NCI-H524 treated with DMSO at 0.1 percent for 48 hours (cell line): ENCODE results near the gene PHF13.

ENCODE experiments used
- DNase-seq: peaks from one replicate; lab custom pipeline; 2025; lab: John Stamatoyannopoulos, UW

The PHF13 gene

DNA sequence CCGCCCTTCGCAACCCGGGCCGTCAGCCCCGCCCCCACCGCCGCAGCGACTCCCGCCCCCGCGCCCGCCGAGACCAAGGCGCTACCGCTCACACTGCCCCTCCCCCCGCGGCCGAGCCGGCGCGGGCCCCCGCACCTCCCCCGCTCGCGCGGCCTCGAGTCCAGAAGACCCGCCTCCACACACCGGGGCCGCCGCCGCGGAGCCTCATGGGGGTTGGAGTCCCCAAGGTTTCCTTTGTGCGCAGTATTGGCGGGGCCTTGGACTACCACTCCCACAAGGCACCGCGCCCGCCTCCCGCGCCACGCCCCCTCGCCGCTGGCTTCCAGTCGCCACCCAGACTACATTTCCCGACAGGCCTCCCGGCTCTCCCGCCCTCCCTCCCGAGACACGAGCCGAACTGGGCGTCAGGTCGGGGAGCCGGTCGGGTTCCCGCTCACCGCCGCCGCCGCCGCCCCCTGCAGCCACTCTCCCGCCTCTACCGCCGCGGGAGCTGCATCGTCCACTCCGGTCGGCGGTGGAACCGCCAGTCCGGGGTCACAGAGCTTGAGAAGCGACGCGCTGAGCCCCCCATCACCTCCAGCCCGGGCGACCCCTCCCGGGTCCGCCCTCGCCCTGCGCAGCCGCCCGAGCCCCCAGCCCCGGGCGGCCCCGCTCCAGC, at the start of gene PHF13:
PHF13 (plus strand) TSS at position 371 of the 658 bp plus-strand sequence. CDS start 336 bp downstream, outside the sequence.
- DNase-seq: peak; percentile 90

DNA sequence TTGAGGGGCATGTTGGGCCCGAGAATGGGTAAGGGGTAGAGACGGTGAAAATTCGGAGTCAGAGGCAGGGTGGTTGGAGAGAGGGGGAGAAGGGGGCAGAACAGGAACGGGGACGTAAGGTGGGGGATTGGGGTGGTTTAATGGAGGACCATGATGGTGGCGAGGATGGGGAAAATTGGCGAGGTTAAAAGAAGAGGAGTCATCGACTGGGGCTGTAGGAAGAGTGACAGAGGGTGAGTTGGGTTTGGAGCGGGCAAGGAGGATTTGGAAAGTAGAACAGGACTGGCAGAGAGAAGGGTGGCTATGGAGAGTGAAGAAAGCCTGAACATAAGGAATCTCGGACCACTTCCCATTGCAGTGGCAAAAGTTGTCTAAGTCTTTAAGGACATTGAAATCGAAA, 44.5 kb upstream of the PHF13 start:
- no peak for DNase-seq

DNA sequence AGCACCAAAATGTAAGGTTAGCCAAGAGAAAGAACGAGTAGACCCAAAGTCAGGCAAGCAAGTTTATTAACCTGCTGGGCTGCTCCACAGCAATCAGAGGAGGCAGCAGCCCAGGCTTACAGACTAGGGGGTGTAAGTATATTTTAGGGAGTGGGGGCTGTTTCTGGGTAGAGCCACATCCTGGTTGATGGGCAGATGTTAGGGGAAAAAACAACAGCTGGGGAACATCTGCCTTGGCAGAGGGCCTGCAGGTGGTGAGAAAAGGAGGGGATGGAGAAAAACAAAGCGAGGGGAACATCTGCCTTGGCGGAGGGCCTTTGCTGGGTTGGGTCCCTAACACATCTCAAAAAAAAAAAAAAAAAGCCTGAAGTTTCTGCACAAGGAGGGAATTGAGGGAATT, 43.4 kb upstream of the PHF13 start:
- DNase-seq: no peak

DNA sequence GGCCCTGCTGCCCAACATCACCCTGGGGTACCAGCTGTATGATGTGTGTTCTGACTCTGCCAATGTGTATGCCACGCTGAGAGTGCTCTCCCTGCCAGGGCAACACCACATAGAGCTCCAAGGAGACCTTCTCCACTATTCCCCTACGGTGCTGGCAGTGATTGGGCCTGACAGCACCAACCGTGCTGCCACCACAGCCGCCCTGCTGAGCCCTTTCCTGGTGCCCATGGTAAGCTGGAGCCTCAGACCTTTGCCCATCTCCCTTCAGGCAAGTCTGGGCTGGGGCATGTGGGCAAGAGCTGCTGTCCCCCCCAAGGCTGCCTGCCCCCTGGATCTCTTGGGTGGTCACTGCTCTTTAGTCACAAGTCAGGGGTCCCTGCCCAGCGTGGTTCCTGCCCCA, 42.5 kb upstream of the PHF13 start:
- no peak for DNase-seq

DNA sequence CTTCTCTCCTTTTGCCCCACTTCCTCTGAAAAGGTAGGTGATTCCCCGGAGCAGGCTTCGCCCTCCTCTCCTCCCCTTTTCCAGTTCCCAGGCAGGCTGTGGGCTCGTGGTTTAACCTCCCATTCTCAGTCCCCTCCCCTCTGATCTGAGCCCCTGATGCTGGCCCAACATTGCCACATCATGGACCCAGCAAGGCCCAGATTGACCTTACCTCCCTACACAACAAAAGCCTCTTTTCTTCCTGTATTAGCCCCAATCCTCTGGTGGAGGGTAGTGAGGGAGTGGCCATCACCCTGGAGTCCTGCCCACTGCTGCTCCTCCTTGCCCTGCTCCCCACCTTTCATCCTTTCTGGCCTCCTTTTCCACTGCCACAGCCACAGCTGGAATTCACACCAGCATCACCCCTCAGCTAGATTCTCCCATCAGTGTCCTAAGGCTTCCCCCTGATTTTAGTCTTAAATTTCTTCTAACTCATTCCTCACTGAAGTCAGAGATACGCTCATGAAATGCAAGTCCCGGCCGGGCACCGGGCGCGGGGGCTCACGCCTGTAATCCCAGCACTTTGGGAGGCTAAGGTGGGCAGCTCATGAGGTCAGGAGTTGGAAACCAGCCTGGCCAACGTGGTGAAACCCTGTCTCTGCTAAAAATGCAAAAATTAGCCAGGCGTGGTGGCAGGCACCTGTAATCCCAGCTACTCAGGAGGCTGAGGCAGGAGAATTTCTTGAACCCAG, 40.7 kb upstream of the PHF13 start:
- DNase-seq: no peak

DNA sequence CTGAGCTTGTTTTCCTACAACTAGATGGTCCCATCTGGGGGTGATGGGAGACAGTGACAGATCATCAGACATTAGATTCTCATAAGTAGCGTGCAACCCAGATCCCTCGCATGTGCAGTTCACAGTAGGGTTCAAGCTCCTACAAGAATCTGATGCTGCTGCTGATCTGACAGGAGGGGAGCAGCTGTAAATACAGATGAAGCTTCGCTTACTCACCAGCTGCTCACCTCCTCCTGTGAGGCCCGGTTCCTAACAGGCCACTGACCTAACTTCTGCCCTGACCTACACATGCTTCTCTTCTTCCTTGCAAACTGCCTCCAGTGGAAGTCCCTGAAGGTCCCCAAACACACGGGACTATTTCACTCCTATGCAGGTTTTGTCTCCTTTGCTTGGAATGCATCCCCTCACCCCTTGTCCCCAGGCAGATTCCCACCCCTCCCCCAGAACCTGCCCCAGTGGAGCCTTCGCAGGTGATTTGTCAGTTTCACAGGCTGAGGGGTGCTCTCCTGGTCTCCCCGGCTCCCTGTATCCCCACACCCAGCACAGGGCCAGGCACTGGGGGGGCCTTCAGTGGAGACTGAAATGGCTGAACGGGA, 39.4 kb upstream of the PHF13 start:
- DNase-seq: no peak

DNA sequence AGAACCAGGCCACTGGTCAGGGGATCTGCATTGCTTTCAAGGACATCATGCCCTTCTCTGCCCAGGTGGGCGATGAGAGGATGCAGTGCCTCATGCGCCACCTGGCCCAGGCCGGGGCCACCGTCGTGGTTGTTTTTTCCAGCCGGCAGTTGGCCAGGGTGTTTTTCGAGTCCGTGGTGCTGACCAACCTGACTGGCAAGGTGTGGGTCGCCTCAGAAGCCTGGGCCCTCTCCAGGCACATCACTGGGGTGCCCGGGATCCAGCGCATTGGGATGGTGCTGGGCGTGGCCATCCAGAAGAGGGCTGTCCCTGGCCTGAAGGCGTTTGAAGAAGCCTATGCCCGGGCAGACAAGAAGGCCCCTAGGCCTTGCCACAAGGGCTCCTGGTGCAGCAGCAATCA, 38.7 kb upstream of the PHF13 start:
- no peak for DNase-seq

DNA sequence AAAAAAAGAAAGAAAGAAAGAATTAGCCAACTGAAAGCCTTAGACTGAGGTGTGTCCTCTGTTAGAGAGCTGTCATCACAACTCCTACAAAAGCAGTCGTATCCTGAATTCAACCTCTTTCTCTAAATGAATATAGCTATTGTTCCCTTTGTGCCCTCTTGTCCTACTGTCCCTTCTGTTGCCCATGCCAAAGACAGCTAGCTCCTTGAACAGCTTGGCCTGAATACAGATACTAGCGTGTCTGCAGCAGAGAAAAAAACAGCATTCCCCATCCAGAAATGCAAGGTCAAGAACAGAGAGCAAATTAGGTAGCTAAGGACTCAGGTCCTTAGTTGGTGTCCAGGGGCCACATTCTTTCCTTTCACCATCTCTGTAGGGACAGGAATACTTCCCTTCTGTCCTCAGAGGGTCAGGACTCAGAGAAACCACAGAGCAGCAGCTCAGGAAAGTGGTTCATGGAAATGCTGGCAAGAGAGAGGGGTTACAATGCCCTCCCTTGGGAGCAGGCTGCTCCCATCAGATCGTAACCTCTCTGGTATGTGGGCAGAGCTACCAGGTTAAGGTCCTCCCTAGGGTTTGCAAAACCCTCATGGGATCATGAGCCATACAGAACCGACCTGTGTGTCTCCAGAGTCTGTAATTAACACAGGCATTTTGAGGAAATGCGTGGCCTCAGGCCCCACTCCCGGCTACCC, 35.6 kb upstream of the PHF13 start:
- no peak for DNase-seq

DNA sequence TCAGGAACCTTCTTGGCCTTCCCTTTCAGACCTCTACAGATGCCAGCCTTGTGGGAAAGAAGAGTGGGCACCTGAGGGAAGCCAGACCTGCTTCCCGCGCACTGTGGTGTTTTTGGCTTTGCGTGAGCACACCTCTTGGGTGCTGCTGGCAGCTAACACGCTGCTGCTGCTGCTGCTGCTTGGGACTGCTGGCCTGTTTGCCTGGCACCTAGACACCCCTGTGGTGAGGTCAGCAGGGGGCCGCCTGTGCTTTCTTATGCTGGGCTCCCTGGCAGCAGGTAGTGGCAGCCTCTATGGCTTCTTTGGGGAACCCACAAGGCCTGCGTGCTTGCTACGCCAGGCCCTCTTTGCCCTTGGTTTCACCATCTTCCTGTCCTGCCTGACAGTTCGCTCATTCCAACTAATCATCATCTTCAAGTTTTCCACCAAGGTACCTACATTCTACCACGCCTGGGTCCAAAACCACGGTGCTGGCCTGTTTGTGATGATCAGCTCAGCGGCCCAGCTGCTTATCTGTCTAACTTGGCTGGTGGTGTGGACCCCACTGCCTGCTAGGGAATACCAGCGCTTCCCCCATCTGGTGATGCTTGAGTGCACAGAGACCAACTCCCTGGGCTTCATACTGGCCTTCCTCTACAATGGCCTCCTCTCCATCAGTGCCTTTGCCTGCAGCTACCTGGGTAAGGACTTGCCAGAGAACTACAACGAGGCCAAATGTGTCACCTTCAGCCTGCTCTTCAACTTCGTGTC, 34.7 kb upstream of the PHF13 start:
- no peak for DNase-seq

DNA sequence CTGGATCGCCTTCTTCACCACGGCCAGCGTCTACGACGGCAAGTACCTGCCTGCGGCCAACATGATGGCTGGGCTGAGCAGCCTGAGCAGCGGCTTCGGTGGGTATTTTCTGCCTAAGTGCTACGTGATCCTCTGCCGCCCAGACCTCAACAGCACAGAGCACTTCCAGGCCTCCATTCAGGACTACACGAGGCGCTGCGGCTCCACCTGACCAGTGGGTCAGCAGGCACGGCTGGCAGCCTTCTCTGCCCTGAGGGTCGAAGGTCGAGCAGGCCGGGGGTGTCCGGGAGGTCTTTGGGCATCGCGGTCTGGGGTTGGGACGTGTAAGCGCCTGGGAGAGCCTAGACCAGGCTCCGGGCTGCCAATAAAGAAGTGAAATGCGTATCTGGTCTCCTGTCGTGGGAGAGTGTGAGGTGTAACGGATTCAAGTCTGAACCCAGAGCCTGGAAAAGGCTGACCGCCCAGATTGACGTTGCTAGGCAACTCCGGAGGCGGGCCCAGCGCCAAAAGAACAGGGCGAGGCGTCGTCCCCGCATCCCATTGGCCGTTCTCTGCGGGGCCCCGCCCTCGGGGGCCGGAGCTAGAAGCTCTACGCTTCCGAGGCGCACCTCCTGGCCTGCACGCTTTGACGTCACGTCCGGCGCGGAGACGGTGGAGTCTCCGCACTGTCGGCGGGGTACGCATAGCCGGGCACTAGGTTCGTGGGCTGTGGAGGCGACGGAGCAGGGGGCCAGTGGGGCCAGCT, 34.0 kb upstream of the PHF13 start, which contains the start of gene ZBTB48:
ZBTB48 (plus strand) TSS at position 621 of the 745 bp plus-strand sequence. CDS start 616 bp downstream, outside the sequence.
- peak; percentile 76 for DNase-seq

DNA sequence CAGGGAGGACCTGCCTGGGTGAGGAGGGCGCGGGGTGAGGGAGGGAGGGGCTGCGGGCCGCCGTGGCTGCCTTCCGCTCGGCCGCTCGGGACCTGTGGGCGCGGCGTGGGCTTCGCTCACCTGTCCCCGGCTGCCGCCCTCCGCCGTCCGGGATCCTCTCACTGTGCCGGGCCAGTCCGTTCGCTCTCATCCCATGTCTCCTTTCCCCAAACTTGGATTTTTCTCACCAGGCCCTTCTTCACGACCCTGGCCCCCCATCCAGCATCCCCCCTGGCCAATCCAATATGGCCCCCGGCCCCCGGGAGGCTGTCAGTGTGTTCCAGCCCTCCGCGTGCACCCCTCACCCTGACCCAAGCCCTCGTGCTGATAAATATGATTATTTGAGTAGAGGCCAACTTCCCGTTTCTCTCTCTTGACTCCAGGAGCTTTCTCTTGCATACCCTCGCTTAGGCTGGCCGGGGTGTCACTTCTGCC, 33.4 kb upstream of the PHF13 start:
- DNase-seq: no peak

DNA sequence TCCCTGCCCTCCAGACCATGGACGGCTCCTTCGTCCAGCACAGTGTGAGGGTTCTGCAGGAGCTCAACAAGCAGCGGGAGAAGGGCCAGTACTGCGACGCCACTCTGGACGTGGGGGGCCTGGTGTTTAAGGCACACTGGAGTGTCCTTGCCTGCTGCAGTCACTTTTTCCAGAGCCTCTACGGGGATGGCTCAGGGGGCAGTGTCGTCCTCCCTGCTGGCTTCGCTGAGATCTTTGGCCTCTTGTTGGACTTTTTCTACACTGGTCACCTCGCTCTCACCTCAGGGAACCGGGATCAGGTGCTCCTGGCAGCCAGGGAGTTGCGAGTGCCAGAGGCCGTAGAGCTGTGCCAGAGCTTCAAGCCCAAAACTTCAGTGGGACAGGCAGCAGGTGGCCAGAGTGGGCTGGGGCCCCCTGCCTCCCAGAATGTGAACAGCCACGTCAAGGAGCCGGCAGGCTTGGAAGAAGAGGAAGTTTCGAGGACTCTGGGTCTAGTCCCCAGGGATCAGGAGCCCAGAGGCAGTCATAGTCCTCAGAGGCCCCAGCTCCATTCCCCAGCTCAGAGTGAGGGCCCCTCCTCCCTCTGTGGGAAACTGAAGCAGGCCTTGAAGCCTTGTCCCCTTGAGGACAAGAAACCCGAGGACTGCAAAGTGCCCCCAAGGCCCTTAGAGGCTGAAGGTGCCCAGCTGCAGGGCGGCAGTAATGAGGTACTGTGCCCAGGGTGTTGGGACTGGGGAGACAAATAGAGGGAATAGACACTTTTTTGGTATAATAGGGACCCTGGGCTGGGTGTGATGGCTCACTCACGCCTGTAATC, 32.7 kb upstream of the PHF13 start:
- no peak for DNase-seq

DNA sequence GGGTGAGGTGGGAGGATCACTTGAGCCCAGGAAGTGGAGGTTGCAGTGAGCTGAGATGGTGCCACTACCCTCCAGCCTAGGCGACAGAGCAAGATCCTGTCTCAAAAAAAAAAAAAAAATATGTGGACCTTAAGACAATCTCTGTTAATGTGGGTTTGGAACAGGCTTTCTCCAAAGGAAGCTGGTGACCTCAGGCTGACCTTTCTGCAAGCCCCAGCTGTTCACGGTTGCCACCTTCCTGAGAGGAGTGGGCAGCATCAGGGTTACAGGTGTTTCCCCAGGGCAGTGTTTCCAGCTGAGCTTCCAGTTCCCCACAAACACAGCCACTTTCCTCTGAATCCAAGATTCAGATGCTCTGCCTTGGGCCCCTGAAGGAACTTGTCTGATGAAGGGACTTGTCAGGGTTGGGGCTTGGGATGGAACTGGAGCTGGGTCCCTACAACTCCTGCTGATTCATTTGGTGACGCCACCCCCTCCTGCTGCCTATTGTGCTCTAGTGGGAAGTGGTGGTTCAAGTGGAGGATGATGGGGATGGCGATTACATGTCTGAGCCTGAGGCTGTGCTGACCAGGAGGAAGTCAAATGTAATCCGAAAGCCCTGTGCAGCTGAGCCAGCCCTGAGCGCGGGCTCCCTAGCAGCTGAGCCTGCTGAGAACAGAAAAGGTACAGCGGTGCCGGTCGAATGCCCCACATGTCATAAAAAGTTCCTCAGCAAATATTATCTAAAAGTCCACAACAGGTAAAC, 31.8 kb upstream of the PHF13 start:
- no peak for DNase-seq

DNA sequence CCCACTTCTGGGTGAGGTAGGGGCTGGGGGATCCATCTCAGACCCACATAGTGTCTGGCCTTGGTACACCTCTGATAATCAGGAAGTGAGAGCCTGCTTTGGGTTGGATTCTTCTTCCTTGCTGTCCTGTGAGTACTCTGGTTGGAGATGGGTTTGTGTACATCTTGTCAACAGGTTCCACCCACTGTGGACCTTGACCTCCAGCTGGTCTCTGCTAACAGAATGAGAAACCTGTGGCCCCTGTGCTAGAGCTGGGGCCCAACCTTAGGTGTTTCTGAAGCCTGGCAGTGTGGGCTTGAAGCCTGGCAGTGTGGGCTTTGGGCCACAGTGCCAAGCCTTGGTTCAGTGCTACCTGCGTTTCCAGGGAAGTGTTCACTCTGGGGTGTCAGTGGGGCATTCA, 31.2 kb upstream of the PHF13 start:
- DNase-seq: no peak

DNA sequence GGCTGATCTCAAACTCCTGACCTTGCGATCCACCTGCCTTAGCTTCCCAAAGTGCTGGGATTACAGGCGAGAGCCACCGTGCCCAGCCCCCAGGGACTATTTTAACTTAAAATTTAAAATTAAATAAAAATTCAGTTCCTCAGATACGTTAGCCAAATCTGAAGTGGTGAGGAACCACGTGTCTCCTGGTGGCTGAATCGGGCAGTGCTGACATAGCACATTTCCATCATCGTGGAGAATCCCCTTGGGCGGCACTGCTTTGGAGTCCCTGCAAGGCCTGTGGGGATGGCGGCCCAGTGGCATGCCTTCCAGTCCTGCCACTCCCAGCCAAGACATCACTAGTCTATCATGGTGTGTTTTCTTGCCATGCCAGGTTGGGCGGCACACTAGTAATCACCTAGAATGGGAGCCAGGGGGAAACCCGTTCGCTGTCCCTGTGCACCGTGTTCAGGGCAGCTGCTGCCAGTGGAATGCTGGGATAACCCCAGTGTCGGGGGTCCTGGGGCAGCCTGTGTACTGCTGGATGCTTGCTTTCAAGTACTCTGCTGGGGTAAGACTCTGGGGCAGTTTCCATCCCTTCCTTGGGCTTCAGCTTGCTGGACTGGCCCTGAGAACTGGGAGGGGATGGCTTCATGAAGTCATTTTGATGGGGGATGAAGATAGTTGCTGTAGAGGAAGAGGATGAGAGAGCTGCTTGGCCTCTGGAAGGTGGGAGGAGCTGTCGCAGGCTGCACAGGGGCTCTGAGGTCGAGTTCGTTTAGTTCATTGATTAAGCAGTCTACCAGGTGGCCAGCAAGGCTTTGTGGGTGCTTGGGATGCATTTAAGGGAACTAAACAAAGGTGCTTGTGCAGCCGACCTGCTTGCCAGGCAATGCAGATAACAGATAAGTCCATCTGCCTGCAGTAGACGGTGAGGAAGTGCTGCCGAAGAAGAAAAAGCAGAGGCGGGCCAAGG, 29.1 kb upstream of the PHF13 start:
- DNase-seq: no peak

DNA sequence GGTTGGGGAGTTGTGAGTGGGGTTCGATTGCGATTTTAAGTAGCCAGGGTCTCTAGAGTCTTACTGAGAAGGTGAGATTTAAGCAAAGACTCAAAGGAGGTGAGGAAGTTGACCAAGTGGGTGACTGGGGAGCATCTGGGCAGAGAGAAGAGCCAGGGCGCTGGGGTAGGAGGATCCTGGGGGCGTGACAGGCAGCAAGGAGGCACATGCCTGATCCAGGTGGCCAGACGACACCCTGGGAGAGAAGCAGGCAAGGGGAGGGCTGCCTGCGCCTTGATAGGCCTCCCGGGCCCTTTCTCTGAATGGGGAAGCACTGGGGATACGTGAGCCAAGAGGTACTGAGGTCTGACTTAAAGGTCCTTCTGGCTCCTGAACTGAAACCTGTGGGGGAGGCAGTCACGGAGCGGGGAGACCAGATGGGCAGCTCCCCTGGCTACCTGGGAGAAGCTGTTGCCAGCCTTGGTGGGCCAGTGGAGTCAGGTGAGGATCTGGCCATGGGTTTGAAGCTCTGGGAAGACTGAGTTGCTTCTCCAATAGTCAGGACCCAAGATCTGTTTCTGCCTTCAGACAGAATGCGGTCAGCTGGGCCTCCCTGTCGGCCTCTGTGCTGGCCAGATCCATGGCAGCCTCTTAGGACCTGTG, 28.3 kb upstream of the PHF13 start:
- no peak for DNase-seq

DNA sequence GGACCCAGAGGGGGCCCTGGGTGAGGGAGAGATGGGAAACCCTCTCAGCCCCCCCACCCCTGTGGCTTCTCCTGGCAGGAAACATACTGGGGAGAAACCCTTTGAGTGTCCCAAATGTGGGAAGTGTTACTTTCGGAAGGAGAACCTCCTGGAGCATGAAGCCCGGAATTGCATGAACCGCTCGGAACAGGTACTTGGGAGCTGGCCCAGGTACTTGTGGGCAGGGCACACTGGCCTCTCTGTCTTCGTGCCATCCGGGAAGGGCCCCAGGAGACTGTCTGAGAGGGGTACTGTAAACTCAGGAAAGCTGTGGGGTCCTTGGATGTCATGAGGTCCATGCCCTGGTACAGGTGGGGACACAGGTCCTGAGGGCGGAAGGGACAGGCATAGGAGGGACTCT, 27.7 kb upstream of the PHF13 start:
- DNase-seq: no peak

DNA sequence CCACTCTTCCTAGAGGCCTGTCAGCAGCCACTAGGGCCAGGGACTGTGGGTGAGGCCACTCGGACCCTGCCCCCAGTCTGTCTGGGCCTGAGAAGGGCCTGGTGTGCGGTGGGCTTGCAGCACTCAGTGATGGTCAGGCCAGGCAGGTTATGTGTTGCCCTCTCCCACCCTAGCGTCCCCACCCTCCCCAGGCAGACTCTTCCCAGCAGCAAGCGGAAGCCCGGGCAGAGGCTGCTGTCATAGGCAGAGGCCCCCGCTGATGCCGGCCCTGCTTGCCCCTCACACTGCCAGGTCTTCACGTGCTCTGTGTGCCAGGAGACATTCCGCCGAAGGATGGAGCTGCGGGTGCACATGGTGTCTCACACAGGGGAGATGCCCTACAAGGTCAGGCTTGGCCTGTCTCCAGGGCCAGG, 27.1 kb upstream of the PHF13 start:
- DNase-seq: no peak
